Activated CD8-positive, alpha-beta memory T cell treated with anti-CD3 and anti-CD28 coated beads for 24 hours (primary cell): Measurements from ENCODE around the gene STK32B.
A peak's percentile ranks its signal among the peaks of the same experiment; 100 is the strongest.

Experiments
- DNase-seq: peaks from one replicate; pipeline ENCODE4 v3.0.0-alpha.2; 2020

The STK32B gene

DNA sequence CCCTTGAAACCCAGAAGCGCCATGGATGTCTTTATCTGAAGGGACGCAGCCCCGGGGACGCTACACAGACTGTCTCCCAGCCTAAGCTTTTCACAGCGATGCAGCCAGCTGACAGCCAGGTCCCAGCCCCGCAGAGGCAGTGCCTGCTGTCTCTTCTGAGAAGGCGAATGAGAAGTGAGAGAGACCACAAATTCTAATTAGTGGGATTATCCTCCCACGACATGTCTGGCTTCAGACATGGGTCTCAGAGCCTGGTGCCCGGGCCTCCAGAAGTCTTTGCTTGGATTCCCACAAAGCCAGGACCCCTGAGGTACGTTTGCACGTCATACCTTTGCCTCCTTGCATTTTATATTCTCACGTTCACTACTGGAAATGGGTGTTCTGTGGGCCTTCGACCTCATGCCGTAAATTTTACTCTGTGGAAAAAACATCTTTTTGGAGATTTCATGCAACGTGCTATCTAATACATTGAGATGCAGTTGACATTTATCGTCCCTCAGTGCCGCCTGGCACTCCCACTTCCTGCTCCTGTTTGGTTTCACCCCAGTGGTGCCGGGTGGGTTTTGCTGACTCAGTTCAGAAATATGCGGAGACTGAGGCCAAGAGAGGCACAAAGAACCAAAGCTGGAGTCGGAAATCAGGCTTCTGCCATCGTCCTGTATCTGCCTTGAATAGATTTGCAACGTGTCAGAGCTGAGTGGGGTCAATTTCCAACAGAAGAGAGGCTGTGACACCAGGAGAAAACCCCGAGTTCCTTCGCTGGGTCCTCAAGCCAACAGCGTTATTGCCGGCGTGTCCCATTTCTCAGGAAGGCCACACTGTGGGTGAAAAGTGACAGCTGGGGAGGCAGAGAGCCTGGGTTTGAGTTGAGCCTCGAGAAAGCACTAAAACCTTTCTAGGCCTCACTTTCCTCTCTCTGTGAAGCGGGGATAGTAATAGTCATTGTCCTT is 114.4 kb downstream of the STK32B start:
- peak; percentile 26 for DNase-seq

DNA sequence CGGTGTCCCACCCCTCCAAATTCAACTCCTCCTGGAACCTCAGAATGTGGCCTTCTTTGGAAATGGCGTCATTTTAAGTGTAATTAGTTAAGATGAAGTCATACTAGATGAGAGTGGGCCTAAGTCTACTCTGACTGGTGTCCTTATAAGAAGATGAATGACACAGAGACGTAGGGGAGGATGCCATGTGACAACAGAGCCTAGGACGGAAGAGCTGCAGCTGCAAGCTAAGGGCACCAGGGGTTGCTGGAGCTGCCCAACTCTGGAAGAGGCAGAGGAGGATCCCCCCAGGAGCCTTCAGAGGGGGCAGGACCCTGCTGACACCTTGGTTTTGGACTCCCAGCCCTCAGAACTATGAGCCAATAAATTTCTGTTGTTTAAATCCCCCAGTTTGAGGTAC is 115.1 kb downstream of the STK32B start:
- DNase-seq = peak; percentile 4

DNA sequence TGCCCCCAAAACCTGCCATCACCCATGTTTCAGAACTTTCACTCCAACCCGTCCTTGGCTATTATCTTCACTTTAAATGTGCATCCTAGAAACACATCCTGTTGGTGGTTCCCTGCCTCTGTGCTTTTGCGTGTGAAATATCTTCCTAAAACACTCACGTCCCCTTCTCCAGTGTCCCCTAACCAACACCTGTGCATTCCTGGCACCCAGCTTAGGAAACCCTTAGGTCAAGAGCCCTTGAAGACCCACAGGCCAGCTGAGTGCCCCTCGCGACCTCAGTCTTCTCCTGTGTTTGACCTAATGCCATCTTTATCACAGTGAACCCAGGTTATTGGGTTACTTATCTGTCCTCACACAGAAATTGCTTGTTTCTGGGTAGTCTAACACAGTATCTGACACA is 117.6 kb downstream of the STK32B start:
- DNase-seq = peak; percentile 30

DNA sequence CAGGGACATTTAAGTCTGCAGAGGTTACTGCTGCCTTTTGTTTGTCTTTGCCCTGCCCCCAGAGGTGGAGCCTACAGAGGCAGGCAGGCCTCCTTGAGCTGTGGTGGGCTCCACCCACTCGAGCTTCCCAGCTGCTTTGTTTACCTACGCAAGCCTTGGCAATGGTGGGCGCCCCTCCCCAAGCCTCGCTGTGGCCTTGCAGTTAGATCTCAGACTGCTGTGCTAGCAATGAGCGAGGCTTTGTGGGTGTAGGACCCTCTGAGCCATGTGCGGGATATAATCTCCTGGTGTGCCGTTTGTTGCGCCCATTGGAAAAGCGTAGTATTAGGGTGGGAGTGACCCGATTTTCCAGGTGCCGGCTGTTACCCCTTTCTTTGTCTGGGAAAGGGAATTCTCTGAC is 124.6 kb downstream of the STK32B start:
- DNase-seq = peak; percentile 7

DNA sequence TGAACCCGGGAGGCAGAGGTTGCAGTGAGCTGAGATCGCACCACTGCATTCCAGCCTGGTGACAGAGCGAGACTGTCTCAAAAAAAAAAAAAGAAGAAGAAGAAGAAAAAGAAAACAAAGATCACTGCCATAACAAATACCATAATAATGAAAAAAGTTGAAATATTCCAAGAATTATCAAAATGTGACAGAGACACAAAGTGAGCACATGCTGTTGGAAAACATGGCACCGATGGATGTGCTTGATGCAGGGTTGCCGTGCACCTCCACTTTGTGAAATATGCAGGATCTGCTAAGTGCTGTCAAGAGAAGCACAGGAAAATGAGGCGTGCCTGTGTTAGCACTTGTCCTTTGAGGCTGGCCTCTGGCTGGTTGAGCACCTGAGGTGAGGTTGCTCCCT is 133.3 kb downstream of the STK32B start:
- DNase-seq = peak; percentile 24

DNA sequence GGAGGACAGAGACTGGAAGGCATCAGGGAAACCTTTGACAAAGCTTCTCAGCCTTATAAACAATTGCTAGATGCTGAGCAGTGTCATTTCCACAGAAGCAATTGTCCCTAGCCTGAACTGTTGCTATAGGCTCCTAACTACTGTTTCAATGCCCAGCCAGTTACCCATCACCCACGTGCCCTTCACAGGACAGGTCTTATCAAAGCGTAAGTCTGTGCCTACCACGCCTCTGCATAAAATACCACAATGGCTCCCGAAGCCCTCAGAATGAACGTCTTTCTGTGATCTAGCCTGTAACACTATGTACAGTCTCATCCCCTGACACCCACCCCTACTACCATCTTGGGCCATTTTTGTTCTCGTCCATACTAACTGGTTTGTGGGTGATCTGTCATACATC is 134.3 kb downstream of the STK32B start:
- DNase-seq = peak; percentile 15

DNA sequence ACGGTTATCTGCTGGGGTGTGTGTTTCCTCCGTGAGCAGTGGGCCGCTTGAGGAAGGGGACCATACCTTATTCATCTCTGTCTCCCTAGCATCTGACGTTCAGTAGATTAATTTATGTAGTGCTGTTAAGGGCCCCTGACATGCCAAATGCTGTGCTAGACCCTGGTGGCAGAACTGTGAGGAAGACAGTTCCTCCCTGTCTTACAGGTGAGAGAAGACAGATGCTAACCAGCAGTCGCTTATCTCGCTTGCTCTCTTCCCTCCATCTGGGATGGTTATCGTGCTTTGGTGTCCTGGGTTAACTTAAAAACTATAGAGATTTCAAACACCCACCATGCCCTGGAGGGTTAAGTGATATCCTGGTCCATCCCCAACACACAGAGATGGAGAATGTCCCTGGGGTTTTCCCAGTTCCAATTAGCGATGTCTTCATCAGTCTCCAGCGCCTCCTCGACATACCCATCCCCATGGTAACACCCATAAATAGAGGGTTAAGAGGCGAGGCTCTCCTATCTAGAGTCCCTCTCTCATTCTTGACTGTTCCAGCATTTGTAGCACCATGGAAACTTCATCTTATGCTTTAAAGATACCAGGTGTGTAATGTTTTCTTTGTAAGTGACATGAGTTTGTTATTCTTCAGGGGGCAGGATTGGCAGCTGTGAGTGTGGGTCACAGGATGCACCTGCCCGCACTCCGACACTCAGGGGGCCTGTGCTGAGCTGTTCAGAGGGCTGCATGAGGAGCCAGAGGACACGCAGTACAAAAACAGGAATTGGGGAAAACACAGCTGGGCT is 135.2 kb downstream of the STK32B start:
- no peak for DNase-seq

DNA sequence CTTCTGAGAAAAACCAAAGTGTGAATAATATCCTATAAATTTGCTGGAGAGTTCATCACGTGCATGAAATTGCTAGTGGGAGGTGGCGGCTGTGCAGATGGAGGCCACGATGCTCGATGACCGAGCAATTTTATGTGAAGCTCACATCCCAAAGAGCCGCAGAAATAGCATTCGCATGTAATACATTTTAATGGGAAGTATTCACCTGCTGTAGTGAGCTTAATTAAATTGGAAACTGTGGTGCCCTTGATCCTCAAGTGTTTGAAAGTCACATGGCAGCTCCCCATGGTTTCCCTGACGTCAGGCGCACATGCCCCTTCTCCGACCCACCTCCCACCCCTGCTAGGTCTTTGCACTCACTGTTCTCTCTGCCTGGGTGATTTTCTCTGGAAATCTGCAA is 136.8 kb downstream of the STK32B start:
- no peak for DNase-seq

DNA sequence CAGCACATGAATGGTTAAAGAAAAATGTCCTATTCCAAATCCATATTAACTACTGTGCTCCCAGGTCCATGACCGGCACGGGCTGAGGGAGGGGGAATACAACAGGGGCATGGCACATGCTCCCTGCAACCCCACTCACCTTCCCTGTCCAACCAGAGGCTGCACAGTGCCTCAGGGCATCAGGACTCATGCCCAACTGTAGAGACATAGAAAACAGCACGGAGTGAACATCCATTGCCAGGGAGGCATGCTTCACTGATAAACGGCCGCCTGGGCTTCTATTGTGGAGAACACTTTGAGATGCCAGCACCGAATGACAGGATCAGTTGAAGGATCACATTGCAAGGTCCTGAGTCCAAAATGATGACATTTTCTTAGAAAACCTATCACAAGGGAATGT is 140.6 kb downstream of the STK32B start:
- no peak for DNase-seq

DNA sequence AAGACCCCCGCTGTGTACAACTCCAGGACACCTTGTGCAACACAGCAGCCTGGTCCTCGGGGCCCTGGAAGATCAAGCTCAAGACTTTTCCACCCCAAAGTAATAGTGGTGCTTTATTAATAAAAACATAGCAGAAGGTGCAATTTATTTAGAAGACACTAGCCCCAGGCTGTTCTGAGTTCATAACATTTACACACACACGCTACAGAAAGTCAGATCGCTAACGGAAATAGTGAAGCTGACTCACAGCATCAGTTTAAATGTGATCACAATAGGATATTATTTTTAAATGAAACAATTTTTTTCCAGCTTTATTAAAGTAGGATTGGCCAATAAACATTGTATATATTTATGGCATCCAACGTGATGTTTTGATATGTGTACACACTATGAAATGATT is 141.0 kb downstream of the STK32B start:
- DNase-seq = no peak

DNA sequence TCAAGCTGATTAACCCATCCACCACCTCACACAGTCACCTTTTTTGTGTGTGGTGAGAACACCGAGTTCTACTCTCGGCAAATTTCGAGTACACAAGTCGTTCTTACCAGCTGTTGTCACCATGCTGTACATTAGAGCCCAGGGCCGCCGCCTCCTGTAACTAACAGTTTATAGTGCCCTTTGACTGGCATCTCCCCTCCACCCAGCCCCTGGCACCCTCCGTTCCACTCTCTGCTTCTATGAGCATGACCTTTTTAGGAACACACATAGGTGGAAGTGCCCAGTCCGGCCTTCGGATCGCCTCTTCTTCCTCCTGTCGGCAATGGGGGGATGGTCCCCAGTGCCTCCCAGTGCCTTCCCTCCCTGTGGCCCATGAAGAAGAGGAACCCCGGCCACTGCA is 141.4 kb downstream of the STK32B start:
- DNase-seq = no peak

DNA sequence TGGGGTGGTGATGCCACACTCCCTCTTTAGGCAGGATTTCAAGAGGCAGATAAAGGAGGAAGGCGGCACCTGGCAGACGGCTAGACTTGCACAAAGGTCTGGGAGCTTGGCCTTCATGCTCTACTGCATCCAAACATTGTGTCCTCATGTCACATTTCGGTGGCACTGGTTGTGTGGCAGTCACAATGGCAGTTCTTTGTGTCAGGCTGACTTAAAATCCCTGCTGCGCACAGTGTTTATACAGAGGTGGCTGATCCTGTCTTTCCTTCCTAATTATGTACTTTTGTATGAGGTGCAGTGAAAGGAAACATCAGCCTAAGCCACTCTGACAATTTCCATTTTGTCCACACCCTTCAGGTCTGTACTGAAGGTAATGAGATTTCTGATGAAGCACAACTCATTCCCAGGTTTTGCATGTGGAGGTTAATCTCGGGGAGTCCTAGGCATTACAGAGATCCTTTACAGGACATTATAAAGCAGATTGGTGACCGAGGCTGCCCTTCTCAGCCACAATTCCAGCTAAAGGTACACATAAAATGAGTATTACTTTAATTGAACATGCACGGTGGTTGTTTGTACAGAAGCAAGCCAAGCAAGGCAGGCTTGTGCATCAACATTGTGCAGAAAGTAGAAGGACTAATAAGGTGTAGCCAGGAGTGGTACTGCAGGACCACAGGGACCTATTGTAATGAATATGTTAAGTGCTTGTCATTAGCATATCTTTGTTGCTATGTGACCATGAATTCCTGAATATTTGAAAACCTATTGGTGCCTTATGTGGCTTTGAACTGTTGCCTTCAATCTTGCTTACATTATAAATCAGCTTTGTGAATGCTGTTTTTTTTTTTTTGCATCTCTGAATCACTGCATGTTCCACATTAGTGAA is 147.6 kb downstream of the STK32B start:
- DNase-seq = no peak

DNA sequence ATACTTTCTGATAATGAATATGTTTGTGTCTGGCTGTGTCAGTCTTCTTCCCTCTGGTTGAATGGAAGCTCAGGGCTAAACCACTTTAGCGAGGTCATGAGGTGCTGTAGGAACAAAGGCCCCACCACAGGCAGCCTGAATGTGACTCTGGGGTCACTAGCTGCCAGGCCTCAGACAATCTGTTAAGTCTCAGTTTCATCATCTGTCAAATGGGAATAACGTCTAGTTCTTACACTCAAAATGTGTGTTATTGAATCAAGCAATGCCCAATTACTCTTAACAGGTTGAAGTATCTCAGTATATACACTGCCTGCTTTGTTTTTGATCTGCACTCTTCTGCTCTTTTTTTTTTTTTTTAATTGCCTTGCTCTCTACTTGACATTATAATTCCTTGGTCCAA is 148.6 kb downstream of the STK32B start:
- DNase-seq = no peak

DNA sequence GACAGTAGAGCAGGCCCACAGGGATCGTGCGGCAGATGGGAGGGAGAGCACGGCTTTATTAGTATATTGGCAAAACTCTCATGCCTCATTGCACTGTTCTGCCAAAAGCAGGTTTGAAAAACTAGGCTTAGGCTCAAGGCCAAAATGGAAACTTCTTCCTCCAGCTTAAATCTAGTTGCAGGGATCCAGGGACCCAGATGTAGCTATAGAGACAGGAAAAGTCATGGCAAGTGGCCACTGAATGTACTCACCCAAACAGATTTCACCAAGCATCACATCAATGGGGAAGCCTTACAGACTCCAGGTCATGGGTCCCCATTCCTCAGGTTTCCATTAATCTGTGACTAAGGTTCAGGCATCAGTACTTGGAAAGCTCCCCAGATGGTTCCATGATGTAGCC is 149.2 kb downstream of the STK32B start:
- DNase-seq = no peak

DNA sequence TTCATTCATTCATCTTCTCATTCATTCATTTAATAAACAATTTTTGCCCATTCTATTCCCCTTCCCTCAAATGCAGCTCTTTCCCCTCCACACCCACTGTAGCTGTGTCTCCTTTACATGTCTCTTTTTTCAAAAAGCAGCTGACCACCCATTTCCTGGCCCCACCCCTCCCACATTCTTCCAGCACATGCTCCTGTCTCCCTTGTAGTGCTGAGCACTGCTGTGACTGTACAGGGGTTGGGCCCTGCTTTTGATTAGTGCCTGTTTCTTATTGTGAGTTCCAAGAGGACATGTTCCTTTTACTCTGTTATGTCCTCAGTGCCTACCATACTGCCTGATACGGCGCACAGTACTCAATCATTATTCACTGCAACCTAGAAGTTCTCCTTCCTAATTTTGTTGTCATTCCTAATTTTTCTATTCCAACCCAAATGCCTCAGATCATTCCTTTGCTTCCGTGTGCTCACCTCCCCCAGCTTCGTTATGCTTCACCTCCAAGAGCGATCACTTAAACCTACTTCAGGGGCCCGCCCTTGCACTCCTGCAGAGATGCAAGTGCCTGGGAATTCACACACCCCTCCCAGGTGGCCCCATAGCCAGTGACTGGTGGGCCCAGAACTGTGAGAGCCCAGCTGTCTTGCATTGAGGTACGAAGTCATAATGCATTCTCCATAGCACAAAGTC is 152.2 kb downstream of the STK32B start:
- no peak for DNase-seq

DNA sequence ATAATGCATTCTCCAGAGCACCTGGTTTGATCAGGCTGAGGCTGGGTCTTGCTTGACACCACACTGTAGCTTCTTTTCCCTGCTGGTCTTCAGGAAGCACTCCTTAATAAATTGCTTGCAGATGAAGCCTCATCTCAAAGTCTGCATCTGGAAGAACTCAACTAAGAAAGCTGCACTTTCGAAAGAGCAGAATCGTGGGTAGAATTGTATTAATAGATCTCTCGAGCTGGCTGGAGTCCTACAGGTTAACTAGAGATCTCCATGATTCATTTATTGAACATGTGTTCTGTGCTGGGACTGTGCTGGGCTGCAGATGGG is 152.7 kb downstream of the STK32B start:
- DNase-seq = no peak

DNA sequence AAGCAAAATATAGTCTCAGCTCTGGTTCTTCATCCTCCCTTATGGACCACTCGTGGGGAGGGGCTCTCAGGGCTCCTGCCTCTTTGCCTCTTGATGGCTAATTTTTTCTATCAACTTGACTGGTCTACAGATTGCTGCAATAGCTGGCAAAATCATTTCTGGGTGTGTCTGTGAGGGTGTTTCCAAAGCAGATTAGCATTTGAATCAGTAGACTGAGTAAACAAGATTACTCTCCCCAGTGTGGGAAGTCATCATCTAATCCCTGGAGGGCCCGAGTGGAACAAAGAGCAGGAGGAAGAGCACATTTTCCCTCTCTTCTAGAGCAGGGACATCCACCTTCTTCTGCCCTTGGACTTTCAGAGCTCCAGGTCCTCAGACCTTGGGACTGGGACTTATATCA is 153.5 kb downstream of the STK32B start:
- DNase-seq = no peak

DNA sequence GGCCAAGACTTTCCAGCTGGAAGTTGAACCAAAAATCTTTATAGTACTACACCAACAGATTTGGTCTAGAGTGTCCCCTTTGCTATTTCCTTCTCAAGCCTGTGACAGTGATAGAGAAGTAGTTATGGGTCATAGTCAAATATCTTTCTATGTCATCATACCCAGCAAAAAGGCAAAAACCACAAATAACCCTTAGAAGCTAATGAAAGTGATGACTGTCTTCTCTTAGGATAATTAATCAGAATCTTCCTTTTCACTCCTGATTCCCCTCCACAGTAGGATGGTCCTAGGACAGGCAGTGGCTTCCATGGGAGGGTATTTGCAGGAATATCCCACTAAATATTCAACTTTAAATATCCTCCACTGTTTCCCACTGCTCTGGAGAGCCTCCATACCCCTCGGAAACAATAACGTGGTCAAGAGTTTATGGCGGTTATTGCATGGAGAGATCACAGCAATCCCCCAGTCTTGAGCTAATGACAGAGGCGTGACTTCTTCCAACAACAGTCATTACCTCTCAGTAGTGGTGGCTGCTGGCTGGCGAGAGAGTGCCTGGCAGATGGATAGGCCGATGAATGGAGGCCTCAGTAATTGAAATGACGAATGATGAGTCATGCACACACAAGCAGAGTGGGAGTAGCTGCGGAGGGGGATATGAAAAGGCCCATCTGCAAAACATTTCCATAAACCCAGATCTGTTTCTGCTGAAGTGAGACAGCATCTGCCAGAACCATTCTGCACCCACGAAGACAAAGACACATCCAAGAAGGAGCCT is 154.9 kb downstream of the STK32B start:
- DNase-seq = no peak

DNA sequence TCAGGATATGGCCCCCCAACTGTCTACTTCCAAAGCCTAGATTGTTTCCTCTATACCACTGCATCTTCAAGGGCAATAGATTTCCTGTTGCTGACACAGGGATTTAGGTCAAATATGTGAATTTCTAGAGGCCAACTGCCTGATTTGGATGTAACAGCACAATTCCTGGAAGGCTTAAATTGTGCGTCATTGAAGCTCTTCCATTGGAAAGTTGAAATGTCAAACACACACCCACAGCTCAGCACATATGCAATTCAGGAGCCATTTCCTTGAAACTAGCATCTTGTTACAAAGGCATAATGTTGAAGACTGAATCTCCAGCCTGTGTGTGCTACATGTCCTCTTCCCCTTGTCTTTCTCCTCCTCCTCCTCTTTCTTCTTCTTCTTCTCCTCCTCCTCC is 158.6 kb downstream of the STK32B start:
- DNase-seq = no peak

DNA sequence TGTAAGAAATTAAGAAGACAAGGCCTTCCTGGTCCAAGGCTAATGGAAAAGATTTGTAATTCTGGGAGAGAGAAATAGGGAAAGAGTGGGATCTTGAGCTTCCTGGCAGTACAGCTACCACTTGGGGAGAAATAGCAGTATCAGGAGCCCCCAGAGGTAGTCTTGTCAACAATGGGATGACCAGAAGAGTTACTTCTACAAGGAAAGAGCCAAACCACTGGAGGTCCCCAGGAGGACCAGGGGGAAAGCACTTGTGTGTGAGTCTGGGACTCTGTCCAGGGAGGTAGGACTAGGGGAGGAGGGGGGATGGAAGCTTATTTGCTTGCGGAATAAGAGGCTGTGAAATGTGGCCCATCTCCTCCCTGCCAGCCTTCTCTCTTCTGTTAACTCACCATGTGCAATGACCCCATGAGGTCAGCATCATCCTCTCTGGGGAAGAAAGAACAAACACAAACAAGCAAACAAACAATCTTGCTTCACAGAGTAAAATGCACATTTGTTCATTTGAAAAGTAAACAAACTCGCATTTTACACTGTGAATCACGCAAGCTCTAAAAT is 160.1 kb downstream of the STK32B start:
- DNase-seq = no peak

DNA sequence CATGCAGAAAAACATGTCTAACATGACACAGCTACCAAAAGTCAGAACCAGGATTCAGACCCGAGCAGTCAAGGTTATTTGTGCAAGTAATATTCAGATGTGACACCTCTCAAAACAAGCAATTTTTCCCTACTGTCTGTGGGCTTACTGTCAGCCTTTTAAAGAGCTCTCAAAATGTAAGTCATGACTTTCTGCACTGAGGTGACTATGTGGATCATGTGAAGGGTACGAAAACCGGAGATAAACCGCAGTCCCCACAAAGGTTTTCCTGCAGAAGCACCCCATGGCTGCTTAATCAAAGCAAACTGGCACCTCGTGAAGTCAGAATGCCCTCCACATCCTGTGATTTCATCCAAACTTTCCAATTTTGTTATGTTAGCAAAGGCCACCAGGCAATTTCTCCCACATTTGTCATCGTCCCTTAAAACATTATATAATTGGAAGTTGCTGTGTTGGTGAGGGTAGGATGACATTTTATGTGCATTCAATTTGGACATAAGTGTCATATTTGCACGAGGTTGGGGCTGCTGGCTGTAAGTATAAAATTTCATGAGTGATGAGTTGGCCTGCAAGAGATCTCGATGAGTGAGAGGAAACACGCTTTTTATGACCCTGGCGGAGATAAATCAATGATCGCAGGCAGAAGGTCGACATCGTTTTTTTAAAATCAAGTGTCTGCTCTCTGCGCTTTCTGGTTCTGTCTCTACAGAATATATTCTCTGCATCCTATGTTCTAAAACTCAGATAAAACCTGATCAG is 161.2 kb downstream of the STK32B start:
- DNase-seq = no peak
